Gastrocnemius medialis (tissue), 4 donors: ENCODE results near the gene FAM240B.

ENCODE experiments used
- CTCF ChIP-seq, 5 experiments: fragments of 450-650 bp in 3 of 5; fragments of 200-600 bp in 2 of 5; sonication (generic) in 2 of 5; IDR thresholded peaks in 4 of 5; conservative IDR thresholded peaks in 1 of 5; 1 replicate in 4 of 5; 2 replicates in 1 of 5; pipeline ENCODE4 v1.5.1; 2016 to 2019; ENCODE audit warnings: antibody characterized with exemption in 5 of 5, mild to moderate bottlenecking in 3 of 5, moderate library complexity in 3 of 5
- POLR2A ChIP-seq, 2 donors: fragments of 450-650 bp; IDR thresholded peaks; one replicate each; pipeline ENCODE4 v1.6.1; 2017; ENCODE audit warnings: antibody characterized with exemption in 2 of 2, mild to moderate bottlenecking in 2 of 2, moderate library complexity in 2 of 2

- TF ChIP-seq CTCF (IDR thresholded peaks at IDR 0.05 in 4 of 5, conservative IDR thresholded peaks at IDR 0.05 in 1 of 5) (no peak), POLR2A (IDR thresholded peaks at IDR 0.05) (no peak)
These were observed 27.2 kb downstream of the FAM240B start for GRCh38 chr9:38692707-38693106.
